H4 (cell line): ENCODE data around the gene FAM25C. TPM values are rescaled to one million over a fixed set of nuclear protein-coding genes. Genes with fewer than 3 reads are reported as not detected.
"Not testable (repeated sequence)": the region's sequence is repeated elsewhere in the genome, so short reads cannot be mapped to it uniquely, and the experiment has no call there.

Source experiments
- DNase-seq: peaks from one replicate; pipeline ENCODE4 v3.0.0-alpha.2; 2015; ENCODE audit warnings: low spot score
- total RNA-seq: library from RNA; depleted of rRNA; stranded (reverse); fragments of >200 nt; shearing (Covaris generic); gene quantifications from 2 replicates; pipeline ENCODE4 v1.2.3, GENCODE V29; 2014; rRNA removed

The FAM25C gene
- total RNA-seq = not detected in 2 replicates

DNA sequence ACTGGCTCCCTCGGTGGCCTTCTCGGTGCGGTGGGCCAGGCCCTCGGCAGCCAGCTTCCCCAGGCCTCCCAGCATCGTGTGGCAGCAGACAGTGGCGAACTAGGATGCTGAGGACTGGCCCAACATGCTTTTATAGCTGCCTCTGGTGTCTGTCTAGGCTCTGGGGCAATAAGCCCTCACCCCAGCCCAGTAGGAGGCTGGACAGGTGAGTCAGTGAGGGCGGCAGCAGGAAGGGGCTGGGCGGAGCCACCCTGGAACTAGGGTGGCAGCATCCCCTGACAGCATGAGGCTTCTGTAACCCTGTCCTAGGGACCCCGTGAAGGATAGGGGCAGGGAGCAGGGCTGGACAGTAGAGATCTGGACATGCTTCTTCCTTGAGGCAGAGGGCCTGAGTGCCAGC, at the start of gene FAM25C:
Gene FAM25C, minus strand, starts transcription at position 101 of the 400 bp plus-strand sequence. Its CDS starts 26 bp downstream, at position 75.
- DNase-seq = not testable (repeated sequence)

DNA sequence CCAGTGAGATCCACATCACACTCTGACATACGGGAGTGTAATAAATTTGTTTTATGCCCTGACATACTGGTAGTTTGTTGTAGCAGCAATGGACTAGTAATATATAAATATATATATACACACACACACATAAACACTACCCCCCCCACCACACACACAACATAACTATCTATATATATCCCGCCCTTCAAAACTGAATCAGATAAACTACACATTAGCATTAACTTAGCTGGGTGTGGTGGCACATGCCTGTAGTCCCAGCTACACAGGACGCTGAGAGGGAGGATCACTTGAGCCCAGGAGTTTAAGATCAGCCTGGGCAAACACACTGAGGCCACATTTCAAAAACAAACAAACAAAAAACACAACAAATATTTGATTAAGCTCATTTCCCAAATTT, 45.0 kb upstream of the FAM25C start:
- not testable (repeated sequence) for DNase-seq

DNA sequence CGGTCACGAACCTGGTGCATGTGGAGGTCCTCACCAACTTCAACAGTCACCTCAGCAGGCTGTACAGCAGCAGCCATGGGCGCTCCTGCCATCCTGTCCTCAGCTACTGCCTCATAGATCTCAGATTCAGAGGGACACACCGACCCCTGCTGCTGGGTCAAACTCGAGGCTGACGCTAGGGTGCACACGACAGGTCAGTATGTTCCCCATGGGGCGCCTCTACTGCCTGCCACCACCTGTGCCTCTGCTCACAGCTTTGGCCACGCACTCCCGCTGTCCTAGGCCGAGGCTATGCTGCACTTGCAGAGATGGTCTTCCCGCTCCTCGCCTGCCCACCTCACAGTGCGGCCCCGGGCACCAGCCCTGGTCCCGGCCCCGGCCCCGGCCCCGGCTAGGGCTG, 31.8 kb upstream of the FAM25C start:
- DNase-seq = not testable (repeated sequence)

DNA sequence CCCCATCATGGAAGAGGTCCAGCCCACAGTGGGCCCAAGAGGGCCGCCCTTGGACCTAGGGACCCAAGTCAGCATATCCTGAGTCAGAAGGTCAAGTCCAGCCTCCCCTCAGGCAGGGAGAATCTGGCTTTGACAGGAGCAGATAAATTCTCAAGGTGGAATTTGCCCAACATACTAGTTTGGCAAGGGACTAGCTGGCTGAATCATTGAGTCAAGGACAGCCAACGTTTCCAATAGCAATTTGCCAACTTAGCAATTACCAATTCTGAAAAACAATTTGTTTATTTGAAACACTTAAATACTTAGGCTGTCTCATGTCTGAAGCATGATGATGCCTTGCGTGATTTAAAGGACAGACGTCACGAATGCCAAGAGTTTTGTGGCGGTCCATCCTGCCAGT, 2.7 kb upstream of the FAM25C start:
- not testable (repeated sequence) for DNase-seq

DNA sequence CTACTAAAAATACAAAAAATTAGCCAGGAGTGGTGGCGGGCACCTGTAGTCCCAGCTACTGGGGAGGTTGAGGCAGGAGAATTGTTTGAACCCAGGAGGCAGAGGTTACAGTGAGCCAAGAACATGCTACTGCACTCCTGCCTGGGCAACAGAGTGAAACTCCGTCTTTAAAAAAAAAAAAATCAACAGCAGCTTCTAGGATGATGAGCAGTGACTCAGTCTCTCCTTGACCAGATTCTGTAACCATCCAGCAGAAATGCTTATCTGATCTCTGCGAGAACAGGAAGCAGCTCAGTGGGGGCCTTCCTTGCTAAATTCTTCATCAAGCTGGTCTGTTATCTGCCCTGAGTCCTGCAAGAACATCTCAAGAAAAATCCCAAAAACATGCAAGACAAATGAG, 5.5 kb downstream of the FAM25C start:
- not testable (repeated sequence) for DNase-seq

DNA sequence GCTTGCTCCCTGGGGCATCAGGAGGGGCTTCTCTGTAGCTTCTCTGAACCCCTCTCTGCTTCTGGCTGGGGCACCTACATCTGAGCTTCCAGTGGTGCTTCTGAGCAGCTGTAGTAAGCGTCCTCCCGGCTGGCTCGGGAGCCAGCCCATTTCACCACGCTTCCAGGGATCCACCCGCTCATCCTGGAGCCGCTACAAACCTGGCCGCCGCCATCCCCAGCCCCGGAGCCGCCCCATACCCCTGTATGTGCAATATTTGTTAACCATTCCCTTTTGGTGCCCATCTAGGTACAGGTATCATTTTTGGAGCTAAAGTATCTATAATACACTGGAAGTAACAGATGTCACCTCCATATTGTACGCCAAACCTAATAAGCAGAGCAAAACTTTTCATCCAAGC, 7.0 kb downstream of the FAM25C start:
- not testable (repeated sequence) for DNase-seq

DNA sequence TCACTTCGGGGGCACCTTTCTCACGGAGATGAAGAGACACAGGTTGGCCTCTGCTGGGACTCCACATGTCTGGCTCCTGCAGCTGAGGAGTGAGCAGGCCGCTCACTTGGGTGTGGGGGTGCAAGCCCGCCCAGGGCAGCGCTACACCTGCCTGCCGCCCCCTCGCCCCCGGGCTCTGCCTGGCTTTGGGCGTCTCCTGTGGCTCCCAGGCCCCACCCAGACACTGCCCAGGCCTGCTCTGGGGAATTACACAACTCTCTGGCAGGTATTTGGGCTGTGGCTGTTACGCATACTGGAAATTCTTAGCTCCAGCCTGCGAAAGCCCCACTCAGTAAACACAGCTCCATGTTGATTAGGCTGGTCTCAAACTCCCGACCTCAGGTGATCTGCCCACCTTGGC, 7.9 kb downstream of the FAM25C start:
- DNase-seq = peak; percentile 7

DNA sequence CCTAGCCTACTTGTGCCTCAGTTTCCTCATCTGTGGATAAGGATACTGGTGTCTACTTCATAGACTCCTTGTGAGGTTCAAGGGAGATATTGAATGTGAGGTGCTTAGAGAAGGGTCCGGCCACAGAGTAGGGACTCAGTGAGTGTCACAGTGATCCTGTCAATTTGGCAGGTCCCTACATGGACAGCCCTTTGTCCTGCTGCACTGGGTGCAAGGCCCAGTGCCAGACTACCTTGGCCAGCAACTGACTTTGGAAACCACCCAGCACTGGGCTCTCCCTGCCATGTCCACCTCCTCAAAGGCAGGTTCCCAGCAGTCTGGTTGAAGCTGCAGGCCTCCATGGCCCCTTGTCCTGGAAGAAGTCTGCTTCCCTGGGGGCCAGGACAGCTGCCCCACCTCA, 9.5 kb downstream of the FAM25C start:
- not testable (repeated sequence) for DNase-seq

DNA sequence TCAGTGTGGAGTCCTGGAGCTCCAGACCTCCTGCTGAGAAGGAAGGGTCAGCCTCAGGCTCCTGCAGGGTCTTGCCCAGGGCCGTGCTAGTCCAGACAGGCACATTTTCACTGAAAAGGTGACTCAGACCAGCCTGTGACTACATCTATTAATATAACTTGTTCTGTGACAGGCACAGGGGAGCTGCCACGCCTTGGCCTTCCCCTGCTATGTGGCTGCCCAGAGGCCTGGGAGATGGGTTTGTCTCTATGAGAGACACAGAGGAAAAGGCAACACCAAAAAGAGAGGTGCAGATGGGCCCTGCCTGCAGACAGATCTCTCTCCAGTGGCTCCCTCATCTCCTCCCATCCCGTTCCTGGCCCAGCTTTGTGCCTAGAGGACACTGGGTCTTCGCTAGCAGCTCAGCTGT, 10.0 kb downstream of the FAM25C start:
- DNase-seq = not testable (repeated sequence)

DNA sequence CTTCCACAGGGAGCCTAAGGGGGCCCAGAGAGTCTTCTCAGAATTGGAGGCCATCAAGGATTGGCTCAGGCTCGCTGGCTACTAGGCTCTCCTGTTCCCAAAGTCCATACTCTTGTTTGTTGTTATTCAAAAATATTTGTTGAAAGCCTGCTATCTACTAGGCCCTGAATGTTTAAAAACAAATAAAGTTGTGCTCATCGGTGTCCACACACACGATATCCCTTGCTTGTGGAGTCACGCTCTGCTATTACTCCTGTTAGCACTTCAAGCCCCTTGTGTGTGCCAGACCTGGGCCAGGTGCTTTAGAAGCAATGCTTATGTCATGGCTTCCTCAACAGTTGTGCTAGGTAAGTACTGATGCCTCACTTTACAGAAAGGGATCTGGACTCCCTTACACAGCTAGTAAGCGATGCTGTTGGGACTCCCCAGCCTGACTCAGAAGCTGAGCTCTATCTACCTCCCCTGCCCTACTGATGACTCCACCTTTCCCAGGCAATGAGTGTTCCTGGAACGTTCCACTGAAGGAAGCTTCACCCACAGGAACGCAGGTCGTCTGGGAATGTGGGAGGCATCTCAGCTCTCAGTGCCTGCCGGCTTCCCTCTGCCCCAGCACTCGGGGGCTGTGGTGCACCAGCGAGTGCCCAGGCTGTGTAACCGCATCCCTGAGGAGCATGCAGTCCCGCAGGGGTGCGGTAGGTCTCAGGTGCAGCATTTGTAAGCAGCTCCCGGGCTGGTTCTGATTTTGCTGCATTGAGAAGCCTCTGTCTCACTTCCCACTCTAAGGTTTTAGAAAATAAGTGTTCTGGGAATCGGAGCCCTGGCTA, 10.7 kb downstream of the FAM25C start:
- peak; percentile 6 for DNase-seq

DNA sequence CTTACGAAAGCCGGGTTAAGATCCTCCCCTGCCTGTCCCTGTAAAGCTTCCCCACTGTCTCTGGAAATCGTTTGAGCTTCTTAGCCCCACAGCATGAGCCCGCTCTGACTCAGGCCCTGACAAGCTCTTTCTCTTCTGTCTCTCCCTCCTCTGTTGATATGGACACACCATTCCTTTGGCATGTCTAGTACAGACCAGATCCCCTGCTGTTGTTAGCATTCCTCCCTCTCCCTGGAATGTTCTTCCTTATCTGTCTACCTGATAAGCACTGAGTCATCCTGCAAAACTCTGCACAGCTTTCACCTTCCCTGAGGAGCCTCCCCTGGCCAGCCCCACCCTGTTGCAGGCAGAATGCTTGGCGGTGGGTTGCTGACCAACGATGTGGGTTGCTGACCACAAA, 11.6 kb downstream of the FAM25C start:
- not testable (repeated sequence) for DNase-seq

DNA sequence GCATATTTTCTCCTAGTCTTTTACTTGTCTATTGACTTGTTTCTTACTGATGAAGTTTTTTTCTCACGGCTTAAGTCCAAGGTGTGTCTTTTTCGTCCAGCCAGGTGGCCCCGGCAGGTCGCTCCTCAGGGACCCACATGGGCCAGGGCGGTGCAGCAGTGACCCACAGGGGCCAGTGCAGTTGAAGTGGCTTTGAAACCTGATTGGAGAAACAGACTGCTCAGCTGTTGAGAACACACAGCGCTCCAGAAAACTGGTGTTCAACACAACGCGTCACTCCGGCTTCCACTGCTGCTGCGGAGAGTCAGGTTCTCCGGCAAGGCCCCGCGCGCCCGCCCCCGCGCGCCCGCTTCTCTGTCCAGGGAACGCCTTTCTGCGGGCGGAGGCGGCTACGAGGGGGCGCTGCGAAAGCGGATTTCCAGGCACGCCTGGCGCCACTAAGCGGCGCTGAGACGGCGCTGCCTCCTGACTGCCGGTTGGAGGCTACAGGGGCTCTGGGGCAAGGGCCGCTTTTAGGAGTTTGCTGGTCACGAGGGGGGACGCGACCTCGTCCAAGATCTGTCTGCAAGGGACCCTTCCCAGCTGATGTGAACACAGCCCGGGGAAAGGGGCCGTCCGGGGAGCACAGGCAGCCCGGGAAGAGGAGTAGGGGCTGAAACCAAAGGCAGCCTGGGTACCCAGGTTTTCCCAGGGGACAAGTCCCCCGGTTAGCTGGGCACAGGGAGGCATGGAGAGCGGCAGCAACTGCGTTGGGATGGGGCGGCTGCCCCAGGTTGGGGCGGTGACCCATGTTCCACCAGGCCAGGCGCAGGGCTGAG, 13.0 kb downstream of the FAM25C start:
- DNase-seq = not testable (repeated sequence)

DNA sequence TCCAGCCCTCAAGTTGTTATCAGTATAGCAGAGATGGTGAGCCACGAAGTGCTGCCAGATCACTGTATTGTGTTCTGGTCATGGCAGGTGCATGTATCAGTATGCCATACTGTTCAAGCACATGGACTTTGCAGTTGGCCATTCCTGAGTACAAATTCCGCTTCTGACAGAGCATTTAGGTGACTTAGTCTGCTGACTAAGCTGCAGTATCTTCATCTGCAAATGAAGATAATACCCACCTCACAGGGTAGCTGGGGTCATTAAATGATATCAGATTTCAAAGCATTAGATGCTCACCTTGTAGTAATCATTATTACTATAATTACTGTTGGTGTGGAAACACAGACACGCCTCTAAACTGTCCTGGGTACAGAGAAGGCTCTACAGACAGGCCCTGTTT, 24.2 kb downstream of the FAM25C start:
- not testable (repeated sequence) for DNase-seq

DNA sequence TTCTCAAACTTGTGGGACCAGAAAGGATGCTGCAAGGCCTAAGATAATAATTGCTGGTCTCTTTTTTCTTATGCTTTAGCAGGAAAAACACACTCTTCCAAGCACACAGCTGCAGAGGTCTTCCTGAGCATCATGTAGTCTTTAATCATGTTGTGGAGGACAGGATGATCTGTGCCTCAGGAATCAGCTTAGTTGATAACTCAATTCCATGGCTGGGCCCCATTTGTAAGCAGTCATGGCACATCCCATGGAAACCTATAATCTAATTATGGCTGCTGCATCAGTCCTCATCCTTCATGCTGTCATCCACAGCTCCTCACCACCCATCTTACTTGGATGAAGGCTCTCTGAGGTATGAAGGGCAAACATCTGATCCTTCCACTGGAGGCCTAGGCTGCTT, 26.5 kb downstream of the FAM25C start:
- not testable (repeated sequence) for DNase-seq

DNA sequence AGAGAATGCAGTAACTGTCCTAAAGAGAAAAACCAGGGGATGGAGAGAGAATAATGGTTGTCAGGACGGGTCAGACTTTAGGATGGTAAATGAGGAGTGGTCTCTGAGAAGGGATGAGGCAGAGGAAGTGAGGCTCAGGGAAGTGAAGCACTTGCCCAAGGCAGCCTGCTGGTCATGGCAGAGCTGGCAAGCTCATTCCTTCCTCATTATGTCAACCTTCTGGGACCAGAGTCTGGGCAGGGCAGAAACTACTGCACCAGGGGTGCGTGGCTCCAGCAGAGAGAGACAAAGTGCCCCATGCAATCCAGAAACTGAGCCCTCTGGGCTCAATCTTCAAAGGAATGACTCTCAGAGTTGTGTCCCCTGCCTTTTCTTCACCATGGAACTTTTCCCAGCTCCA, 27.5 kb downstream of the FAM25C start:
- DNase-seq = not testable (repeated sequence)

DNA sequence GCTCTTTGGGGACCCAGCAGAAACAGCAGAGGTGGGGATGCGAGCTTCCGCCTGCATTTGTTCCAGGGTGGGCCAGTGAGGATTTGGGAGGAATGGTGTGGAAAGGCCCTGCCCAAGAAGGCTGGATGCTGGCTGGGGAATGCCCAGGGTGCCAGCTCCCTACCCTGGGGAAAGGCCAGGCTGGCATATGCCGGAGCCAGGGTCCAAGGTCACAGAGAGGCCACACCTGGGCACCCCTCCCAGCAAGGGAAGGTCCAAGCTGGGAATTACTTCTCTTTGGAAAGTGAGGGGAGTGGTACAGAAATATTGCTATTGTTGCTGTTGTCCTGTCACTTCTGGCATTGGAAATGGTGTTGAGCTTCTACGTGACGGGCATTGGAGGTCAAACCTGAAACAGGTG, 28.0 kb downstream of the FAM25C start:
- not testable (repeated sequence) for DNase-seq

DNA sequence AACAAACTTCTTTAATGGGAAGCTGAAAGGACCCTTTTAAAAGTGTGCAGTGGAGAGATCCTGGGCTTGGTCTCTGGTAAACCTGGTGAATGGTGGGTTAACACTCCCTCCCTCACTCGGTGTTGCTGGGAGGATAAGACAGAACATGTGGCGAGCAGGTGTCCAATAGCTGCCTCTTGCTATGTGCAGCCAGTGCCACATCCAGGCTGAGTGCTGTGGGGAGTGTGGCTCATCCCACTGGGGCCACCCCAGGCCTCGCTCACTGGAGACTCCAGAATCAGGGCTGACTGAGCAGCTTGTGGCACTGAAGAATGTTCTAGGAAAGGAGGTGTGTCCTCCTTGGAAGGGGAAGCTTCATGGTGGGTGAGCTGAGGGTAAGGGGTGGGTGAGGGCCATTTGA, 29.5 kb downstream of the FAM25C start:
- not testable (repeated sequence) for DNase-seq

DNA sequence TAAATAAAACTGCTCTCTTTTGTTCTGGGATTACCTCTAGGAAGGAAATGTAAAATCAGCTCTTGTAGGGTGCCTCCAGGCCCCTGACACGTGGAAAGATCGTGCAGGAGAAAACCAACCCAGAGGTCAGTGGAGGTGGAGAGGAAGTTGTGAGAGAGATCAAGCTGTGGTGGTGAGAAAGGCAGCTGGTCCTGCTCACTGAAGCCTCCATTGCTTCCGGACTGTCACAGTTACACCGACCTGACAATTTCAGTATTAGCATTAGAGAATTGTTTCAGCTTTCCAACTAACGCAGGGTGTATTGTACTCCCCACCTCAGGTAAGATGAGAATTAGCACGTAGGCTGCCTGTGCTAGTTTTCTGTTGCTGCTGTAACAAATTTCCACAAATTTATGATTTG, 30.6 kb downstream of the FAM25C start:
- DNase-seq = not testable (repeated sequence)

DNA sequence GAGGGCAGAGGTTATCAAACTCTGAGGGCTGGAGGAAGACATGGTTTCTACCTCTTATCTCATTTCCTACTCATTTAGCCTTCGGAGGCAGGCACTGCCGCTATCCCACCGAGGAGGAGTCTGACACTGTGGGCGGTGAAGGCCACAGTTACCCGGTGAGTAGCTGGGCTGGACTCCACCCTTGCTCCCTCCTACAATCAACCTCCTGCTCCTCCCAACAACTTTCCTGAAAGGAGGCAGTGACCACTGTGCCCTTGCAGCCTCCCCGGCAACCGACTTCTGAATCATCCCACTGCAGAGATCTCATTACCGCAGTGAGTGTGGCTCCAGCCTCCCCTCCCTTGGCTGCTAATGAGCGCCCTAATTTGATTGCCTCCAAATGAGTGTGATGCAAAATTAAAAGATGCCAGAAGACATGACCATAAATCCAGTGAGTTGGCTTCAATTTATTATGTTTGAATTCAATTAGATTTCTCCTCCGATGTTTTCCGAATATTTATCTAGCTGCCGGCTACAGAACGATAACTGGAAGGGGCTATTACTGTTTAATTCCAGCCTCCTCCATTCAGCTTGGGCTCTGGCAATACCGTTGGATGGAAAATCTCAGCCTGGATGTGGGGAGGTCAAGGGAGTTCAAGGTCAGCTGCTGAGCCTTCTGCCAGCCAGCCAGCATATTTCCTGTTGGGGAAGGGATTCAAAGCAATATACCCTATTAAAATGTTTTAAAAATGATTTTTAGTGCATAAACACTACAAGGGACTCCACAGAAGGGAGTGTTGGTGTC, 35.1 kb downstream of the FAM25C start:
- not testable (repeated sequence) for DNase-seq

DNA sequence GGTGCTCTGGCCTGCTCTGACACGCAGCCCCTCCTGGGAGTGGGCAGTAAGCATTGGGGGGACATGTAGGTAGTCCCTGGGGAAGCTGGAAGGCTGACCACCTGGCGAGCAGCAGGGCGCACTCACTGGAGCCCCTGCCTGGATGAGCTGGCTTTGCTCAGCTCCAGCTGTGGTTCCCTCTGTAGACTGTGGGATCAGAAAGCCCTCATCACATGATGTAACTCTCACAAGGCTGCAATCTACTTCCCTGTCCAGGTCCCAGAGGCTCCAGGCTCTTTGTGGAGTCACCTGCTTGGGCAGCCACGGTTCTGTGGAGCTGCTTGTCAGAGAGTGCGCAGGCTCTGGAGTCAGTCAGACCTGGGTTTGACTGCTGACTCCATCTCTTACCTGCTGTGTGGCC, 36.8 kb downstream of the FAM25C start:
- not testable (repeated sequence) for DNase-seq

DNA sequence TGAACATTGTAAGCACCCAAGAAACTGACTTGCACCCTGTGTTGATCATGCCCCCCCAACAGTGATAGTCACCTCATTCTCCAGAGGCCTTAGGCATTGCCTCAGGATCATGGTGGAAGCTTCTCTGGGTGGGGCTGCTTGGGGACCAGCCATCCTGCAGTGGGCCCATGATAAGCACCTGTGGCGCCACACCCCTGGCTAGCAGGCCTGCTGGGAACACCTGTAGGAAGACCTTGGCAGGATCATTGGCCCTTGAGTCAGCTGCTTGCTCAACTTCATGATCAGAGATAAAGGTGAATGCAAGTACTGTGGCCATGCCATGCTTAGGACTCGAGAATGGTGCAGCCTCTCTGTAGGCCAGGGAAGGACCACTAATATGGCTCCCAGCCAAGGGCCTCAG, 38.9 kb downstream of the FAM25C start:
- DNase-seq = not testable (repeated sequence)

DNA sequence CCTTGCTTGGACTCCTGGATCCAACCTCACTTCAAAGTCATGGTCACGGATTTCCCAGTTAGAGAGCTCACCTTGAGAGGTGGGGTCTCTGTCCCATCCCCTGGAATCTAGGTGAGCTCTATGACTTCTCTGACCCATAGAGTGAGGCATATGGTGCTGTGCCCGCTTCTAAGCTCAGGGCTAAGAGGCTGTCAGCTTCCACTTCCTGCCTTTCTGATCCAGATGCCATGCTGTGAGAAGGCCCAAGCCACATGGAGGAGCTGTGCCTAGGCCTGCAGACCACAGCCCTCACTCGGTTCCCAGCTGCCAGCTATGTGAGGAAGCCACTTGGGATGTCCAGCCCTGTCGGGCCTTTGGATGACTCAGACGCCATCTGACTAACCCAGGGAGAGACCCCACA, 39.9 kb downstream of the FAM25C start:
- not testable (repeated sequence) for DNase-seq
